Hepatocyte (in vitro differentiated cells): ENCODE measurements around the gene ARFGAP1.

ENCODE experiments used
- CTCF ChIP-seq: fragments of 200-600 bp; sonication (generic); IDR thresholded peaks from 2 replicates; pipeline ENCODE4 v1.5.1; 2016; ENCODE audit warnings: antibody characterized with exemption, mild to moderate bottlenecking; ENCODE audit not compliant: poor library complexity
- EZH2 ChIP-seq: fragments of 200-600 bp; sonication (generic); IDR thresholded peaks from 2 replicates; pipeline ENCODE4 v1.6.1; 2016; ENCODE audit warnings: antibody characterized with exemption, mild to moderate bottlenecking, borderline replicate concordance
- EZH2phosphoT487 ChIP-seq: fragments of 200-600 bp; sonication (generic); IDR thresholded peaks from one replicate; pipeline ENCODE4 v1.6.1; 2018; ENCODE audit warnings: antibody characterized with exemption, mild to moderate bottlenecking, low read depth, moderate library complexity; ENCODE audit not compliant: unreplicated experiment, severe bottlenecking

GRCh38 chr20:63232235-63233060, 40.2 kb upstream of the ARFGAP1 start:
- TF ChIP-seq CTCF (no peak), EZH2 (no peak), EZH2phosphoT487 (no peak)
